Activated CD8-positive, alpha-beta memory T cell treated with anti-CD3 and anti-CD28 coated beads for 48 hours (primary cell): ENCODE measurements around the gene ADCY3.

Experiments
- DNase-seq, 3 experiments: peaks; one replicate each; pipeline ENCODE4 v3.0.0-alpha.2; 2020; ENCODE audit warnings: low read depth in 2 of 3, low spot score in 2 of 3

ADCY3 gene

GRCh38 chr2:24779116-24779515 is 140.9 kb downstream of the ADCY3 start:
- no peak for DNase-seq

GRCh38 chr2:24774373-24774772 is 145.7 kb downstream of the ADCY3 start:
- no peak for DNase-seq

- DNase-seq = no peak
These were observed 148.1 kb downstream of the ADCY3 start for GRCh38 chr2:24771764-24772586.

GRCh38 chr2:24771061-24771460 is 149.0 kb downstream of the ADCY3 start:
- DNase-seq = no peak
